Testis (tissue), 2 donors: ENCODE measurements around the gene FCER1G.

Experiments
- CTCF ChIP-seq, 3 experiments: fragments of 450-650 bp in 2 of 3; fragments of 200-600 bp in 1 of 3; sonication (generic) in 1 of 3; IDR thresholded peaks; one replicate each; pipeline ENCODE4 v1.5.1; 2016 to 2019; ENCODE audit warnings: antibody characterized with exemption in 3 of 3, mild to moderate bottlenecking in 2 of 3, moderate library complexity in 1 of 3
- POLR2A ChIP-seq: fragments of 450-650 bp; IDR thresholded peaks from one replicate; pipeline ENCODE4 v1.6.1; 2017; ENCODE audit warnings: antibody characterized with exemption, mild to moderate bottlenecking, moderate library complexity

GRCh38 chr1:161226759-161227158 is 11.7 kb downstream of the FCER1G start:
- TF ChIP-seq CTCF (IDR thresholded peaks at IDR 0.05) = no peak
- no peak for TF ChIP-seq POLR2A
